Neuronal stem cell (in vitro differentiated cells): ENCODE data around the gene GGCX.

Experiments
- DNase-seq: peaks from one replicate; pipeline ENCODE4 v3.0.0-alpha.2; 2013; ENCODE audit warnings: low spot score
- H2AFZ ChIP-seq: one replicate; pipeline ENCODE4 v1.6.1; 2013; ENCODE audit warnings: mild to moderate bottlenecking, low read length, inconsistent platforms
- H2AK5ac ChIP-seq: 2 replicates; pipeline ENCODE4 v1.6.1; 2013; ENCODE audit warnings: low read depth, mild to moderate bottlenecking, inconsistent platforms, low read length, moderate library complexity, mixed read lengths
- H2BK120ac ChIP-seq: 2 replicates; pipeline ENCODE4 v1.6.1; 2013; ENCODE audit warnings: low read depth, mild to moderate bottlenecking, inconsistent platforms, low read length, moderate library complexity, mixed read lengths
- H2BK12ac ChIP-seq: one replicate; pipeline ENCODE4 v1.6.1; 2013; ENCODE audit warnings: low read length, inconsistent platforms
- H2BK15ac ChIP-seq: 2 replicates; pipeline ENCODE4 v1.6.1; 2013; ENCODE audit warnings: mild to moderate bottlenecking, low read length, inconsistent platforms, mixed read lengths
- H2BK5ac ChIP-seq: one replicate; pipeline ENCODE4 v1.6.1; 2013; ENCODE audit warnings: inconsistent platforms, mild to moderate bottlenecking, low read length, moderate library complexity
- H3K14ac ChIP-seq: one replicate; pipeline ENCODE4 v1.6.1; 2013; ENCODE audit warnings: low read length, inconsistent platforms
- H3K18ac ChIP-seq: 2 replicates; pipeline ENCODE4 v1.6.1; 2013; ENCODE audit warnings: low read length, inconsistent platforms
- H3K23ac ChIP-seq: 2 replicates; pipeline ENCODE4 v1.6.1; 2013; ENCODE audit warnings: low read depth, mild to moderate bottlenecking, mixed read lengths, low read length, inconsistent platforms; ENCODE audit not compliant: poor library complexity
- H3K27ac ChIP-seq: replicated peaks from 3 replicates; pipeline ENCODE4 v1.5.1; 2013; ENCODE audit warnings: low read length, inconsistent platforms
- H3K27me3 ChIP-seq, 3 experiments: 2 replicates each; pipeline ENCODE4 v1.6.1; 2013; ENCODE audit warnings: low read length in 3 of 3, mild to moderate bottlenecking in 2 of 3, inconsistent platforms in 1 of 3, low read depth in 1 of 3, mixed read lengths in 1 of 3, moderate library complexity in 1 of 3; ENCODE audit not compliant: control insufficient read depth in 3 of 3, insufficient read depth in 3 of 3
- H3K36me3 ChIP-seq, 2 donors: replicated peaks in 1 of 2; 2 replicates each; pipeline ENCODE4 v1.6.1; 2013; ENCODE audit warnings: low read length in 2 of 2; ENCODE audit not compliant: control insufficient read depth in 2 of 2, insufficient read depth in 2 of 2
- H3K4ac ChIP-seq: 2 replicates; pipeline ENCODE4 v1.6.1; 2013; ENCODE audit warnings: inconsistent platforms, mild to moderate bottlenecking, low read length, moderate library complexity
- H3K4me1 ChIP-seq, 2 donors: 1 replicate in 1 of 2; 2 replicates in 1 of 2; pipeline ENCODE4 v1.6.1; 2013; ENCODE audit warnings: low read length in 2 of 2, low read depth in 1 of 2; ENCODE audit not compliant: control insufficient read depth in 2 of 2, insufficient read depth in 1 of 2
- H3K4me2 ChIP-seq: one replicate; pipeline ENCODE4 v1.6.1; 2013; ENCODE audit warnings: mild to moderate bottlenecking, low read length, inconsistent platforms; ENCODE audit not compliant: insufficient read depth, poor library complexity, severe bottlenecking
- H3K4me3 ChIP-seq, 2 donors: 2 replicates each; pipeline ENCODE4 v1.5.1; 2013; ENCODE audit warnings: low read length in 2 of 2, mild to moderate bottlenecking in 2 of 2, inconsistent platforms in 1 of 2, moderate library complexity in 1 of 2
- H3K79me1 ChIP-seq: one replicate; pipeline ENCODE4 v1.6.1; 2013; ENCODE audit warnings: low read depth, mild to moderate bottlenecking, inconsistent platforms, low read length, moderate library complexity
- H3K9ac ChIP-seq: one replicate; pipeline ENCODE4 v1.6.1; 2013; ENCODE audit warnings: mild to moderate bottlenecking, low read depth, low read length, inconsistent platforms; ENCODE audit not compliant: poor library complexity
- H3K9me3 ChIP-seq, 2 donors: replicated peaks in 1 of 2; 2 replicates each; pipeline versions ENCODE3 to v1.6.1; 2013; ENCODE audit warnings: low read length in 2 of 2, mild to moderate bottlenecking in 2 of 2, inconsistent platforms in 1 of 2, low read depth in 1 of 2, mixed read lengths in 1 of 2, moderate library complexity in 1 of 2; ENCODE audit not compliant: control insufficient read depth in 2 of 2, insufficient read depth in 1 of 2
- H4K8ac ChIP-seq: one replicate; pipeline ENCODE4 v1.6.1; 2013; ENCODE audit warnings: low read depth, mild to moderate bottlenecking, inconsistent platforms, low read length, moderate library complexity
- H4K91ac ChIP-seq: one replicate; pipeline ENCODE4 v1.6.1; 2013; ENCODE audit warnings: low read length, low read depth, mild to moderate bottlenecking, inconsistent platforms; ENCODE audit not compliant: poor library complexity
- WGBS, 2 donors: extraction: QIAGEN DNeasy Blood & Tissue Kit; methylation state at CpG; one replicate each; pipeline ENCODE4 v1.1.7; 2013; ENCODE audit warnings: missing lambda C conversion rate in 2 of 2, mixed read lengths in 1 of 2; ENCODE audit not compliant: insufficient read length in 2 of 2, insufficient replicate concordance in 1 of 2; ENCODE audit errors: extremely low coverage in 2 of 2; 5-methylcytosine and 5-hydroxymethylcytosine counted together

The GGCX gene

DNA sequence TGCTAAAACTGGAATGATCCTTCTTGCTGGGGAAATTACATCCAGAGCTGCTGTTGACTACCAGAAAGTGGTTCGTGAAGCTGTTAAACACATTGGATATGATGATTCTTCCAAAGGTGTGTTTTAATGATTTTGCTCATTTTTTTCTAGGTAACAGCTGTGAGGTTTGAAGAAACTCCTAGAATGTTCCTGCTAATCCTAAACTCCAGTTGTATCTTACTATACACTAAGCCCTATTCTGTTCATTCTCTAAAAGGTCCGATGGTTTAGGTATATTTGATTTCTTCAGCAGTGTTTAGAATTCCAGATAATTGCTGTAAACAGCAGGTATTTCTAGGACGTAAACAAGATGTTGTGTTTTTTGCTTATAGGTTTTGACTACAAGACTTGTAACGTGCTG lies 20.0 kb downstream of the GGCX start:
- Histone ChIP-seq H3K4me1 (peaks cover 10 to 17% of the 10 kb centered on the region in 2 donors), H3K9ac (no peak overlapping the region), H2AK5ac (no peak overlapping the region), H3K27ac (no peak overlapping the region), H3K27me3 (no peaks in the 10 kb centered on the region), H2BK12ac (no peak overlapping the region), H2BK120ac (no peak overlapping the region), H3K4me2 (no peak overlapping the region), H3K14ac (no peak overlapping the region), H2BK5ac (no peak overlapping the region), H3K18ac (no peak overlapping the region), H2BK15ac (no peak overlapping the region), H2AFZ (no peak overlapping the region), H3K23ac (no peak overlapping the region), H3K9me3 (no peaks in the 10 kb centered on the region), H3K4me3 (peak overlapping the region in 1 of 2 donors; percentile 98), H3K4ac (no peak overlapping the region), H3K79me1 (peaks cover 2% of the 10 kb centered on the region), H4K8ac (no peak overlapping the region), H4K91ac (no peak overlapping the region), H3K36me3 (peaks cover 28 to 67% of the 10 kb centered on the region in 2 donors)
- DNase-seq, result no peak
- WGBS, 2 donors, result no CpG with 5 or more reads among the region's 4 CpGs

DNA sequence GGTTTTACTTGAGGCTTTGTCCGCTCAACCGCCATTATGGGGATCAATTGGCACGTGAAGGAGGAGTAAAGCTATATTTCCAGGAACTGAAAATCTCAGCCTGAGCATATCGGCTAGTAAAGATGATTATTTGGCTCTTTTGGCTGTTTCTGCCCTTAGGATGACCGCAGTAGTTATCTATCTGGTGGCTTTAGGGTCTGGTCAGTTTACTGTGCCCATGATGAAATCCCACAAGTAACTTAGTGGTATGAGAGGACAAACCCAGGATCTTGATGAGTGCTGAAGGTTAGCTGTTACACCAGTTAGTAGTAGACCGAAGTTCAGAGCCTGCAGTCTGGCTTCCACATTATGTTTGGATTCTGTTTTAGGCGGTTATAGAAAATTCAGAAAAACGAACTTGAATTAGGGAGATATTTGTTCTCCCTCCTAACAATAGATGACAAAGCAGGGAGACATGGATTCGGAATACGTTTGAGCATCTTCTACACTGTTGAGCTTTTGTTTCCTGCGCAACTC lies 21.1 kb downstream of the GGCX start:
- Histone ChIP-seq H3K14ac (no peak overlapping the region), H3K4me2 (peak overlapping the region; percentile 63), H4K8ac (no peak overlapping the region), H3K79me1 (peaks cover 2% of the 10 kb centered on the region), H3K36me3 (peaks cover 26 to 57% of the 10 kb centered on the region in 2 donors), H3K4me1 (peaks cover 10 to 17% of the 10 kb centered on the region in 2 donors), H4K91ac (no peak overlapping the region), H3K9me3 (no peaks in the 10 kb centered on the region), H3K4me3 (peak overlapping the region; percentile 98 to 99), H2BK15ac (no peak overlapping the region), H3K27ac (no peak overlapping the region), H2AFZ (no peak overlapping the region), H3K9ac (peak overlapping the region; percentile 100), H3K27me3 (no peaks in the 10 kb centered on the region), H2BK120ac (no peak overlapping the region), H3K23ac (no peak overlapping the region), H2AK5ac (no peak overlapping the region), H2BK12ac (no peak overlapping the region), H2BK5ac (no peak overlapping the region), H3K4ac (no peak overlapping the region), H3K18ac (no peak overlapping the region)
- no peak for DNase-seq
- no CpG with 5 or more reads among the region's 11 CpGs for WGBS, 2 donors

- peak; percentile 58 for DNase-seq
- peak overlapping the region; percentile 98 for H2AFZ ChIP-seq
- H3K9ac ChIP-seq, result peak overlapping the region; percentile 100
- H2BK12ac ChIP-seq, result peak overlapping the region; percentile 46
- H3K18ac ChIP-seq, result peak overlapping the region; percentile 95
- H3K27me3 ChIP-seq, result no peaks in the 10 kb centered on the region
- peak overlapping the region; percentile 99 for H3K4ac ChIP-seq
- H3K4me1 ChIP-seq, result peaks cover 10 to 17% of the 10 kb centered on the region in 2 donors
- H4K91ac ChIP-seq, result peak overlapping the region; percentile 93
- peak overlapping the region; percentile 98 for H2BK120ac ChIP-seq
- H2BK15ac ChIP-seq, result peak overlapping the region; percentile 84
- peak overlapping the region; percentile 58 for H4K8ac ChIP-seq
- peak overlapping the region; percentile 64 for H3K27ac ChIP-seq
- peak overlapping the region; percentile 98 to 99 for H3K4me3 ChIP-seq
- H3K14ac ChIP-seq, result peak overlapping the region; percentile 92
- peak overlapping the region; percentile 63 for H3K4me2 ChIP-seq
- peak overlapping the region; percentile 99 for H2BK5ac ChIP-seq
- H3K9me3 ChIP-seq, result no peaks in the 10 kb centered on the region
- peaks cover 2% of the 10 kb centered on the region for H3K79me1 ChIP-seq
- H3K36me3 ChIP-seq, result peaks cover 24 to 51% of the 10 kb centered on the region in 2 donors
- H2AK5ac ChIP-seq, result peak overlapping the region; percentile 99
- H3K23ac ChIP-seq, result peak overlapping the region; percentile 100
- no CpG with 5 or more reads among the region's 67 CpGs for WGBS, 2 donors
Observed at GRCh38 chr2:85539361-85540132, 21.7 kb downstream of the GGCX start.
